Esophagus squamous epithelium (tissue), 4 donors: ENCODE results near the gene ZIC2.

Source experiments
- POLR2A ChIP-seq, 4 donors: fragments of 450-650 bp; IDR thresholded peaks; one replicate each; pipeline ENCODE4 v1.6.1; 2017; ENCODE audit warnings: antibody characterized with exemption in 4 of 4, mild to moderate bottlenecking in 4 of 4, moderate library complexity in 3 of 4
- TF ChIP-seq, protein P1 (sequence below), 6 experiments: fragments of 450-650 bp in 4 of 6; fragments of 200-600 bp in 2 of 6; sonication (generic) in 2 of 6; IDR thresholded peaks; one replicate each; pipeline ENCODE4 v1.5.1; 2016 to 2019; ENCODE audit warnings: antibody characterized with exemption in 6 of 6, mild to moderate bottlenecking in 4 of 6, moderate library complexity in 4 of 6

- TF ChIP-seq, protein P1, sequence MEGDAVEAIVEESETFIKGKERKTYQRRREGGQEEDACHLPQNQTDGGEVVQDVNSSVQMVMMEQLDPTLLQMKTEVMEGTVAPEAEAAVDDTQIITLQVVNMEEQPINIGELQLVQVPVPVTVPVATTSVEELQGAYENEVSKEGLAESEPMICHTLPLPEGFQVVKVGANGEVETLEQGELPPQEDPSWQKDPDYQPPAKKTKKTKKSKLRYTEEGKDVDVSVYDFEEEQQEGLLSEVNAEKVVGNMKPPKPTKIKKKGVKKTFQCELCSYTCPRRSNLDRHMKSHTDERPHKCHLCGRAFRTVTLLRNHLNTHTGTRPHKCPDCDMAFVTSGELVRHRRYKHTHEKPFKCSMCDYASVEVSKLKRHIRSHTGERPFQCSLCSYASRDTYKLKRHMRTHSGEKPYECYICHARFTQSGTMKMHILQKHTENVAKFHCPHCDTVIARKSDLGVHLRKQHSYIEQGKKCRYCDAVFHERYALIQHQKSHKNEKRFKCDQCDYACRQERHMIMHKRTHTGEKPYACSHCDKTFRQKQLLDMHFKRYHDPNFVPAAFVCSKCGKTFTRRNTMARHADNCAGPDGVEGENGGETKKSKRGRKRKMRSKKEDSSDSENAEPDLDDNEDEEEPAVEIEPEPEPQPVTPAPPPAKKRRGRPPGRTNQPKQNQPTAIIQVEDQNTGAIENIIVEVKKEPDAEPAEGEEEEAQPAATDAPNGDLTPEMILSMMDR (IDR thresholded peaks at IDR 0.05): no peak
- TF ChIP-seq POLR2A (IDR thresholded peaks at IDR 0.05): no peak
These were observed 10.5 kb downstream of the ZIC2 start for GRCh38 chr13:99991828-99992775.
